GM13977 (cell line): ENCODE results near the gene METAP2.

Experiments
- DNase-seq: peaks from one replicate; pipeline ENCODE4 v3.0.0; 2012; ENCODE audit warnings: low spot score
- CTCF ChIP-seq: IDR thresholded peaks from 2 replicates; pipeline ENCODE4 v1.5.1; 2012; ENCODE audit warnings: mild to moderate bottlenecking, control low read depth; ENCODE audit not compliant: insufficient read depth; ENCODE audit errors: extremely low read depth, missing control alignments
- in situ Hi-C: fragments of 300-500 bp; cut with MboI; formaldehyde crosslinking; loops from one replicate; pipeline ENCODE4 v1.12.0; 2022; ENCODE audit warnings: low sequenced_read_pairs, low pct_unique_long_range_greater_than_20kb, mixed read lengths, inconsistent platforms; ENCODE audit not compliant: unreplicated experiment

The METAP2 gene

DNA sequence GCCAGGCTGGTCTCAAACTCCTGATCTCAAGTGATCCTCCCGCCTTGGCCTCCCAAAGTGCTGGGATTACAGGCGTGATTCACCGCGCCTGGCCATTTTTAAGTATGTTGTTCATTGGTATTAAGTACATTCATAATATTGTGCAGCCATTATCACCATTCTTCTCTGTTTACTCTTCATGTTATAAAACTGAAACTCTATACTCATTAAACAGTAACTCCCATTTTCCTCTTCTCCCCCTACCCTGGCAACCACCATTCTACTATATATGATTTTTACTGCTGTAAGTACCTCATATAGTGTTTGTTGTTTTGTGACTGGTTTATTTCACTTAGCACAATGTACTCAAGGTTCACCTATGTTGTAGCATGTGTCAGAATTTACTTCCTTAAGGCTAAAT, 23.1 kb downstream of the METAP2 start:
- no peak for TF ChIP-seq CTCF
- no peak for DNase-seq
- in situ Hi-C loops, result no loop called here

DNA sequence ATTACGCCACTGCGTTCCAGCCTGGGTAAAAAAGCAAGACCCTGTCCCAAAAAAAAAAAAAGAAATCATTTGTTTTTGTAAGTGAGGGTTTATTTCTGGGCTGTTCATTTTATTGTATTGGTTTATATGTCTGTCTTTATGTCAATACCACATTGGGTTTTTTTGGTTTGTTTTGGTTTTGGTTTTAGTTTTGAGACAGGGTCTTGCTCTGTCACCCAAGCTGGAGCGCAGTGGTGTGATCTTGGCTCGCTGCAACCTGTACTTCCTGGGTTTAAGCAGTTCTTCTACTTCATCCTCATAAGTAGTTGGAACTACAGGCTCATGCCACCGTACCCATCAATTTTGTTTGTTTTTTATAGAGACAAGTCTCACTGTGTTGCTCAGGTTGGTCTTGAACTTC, 25.0 kb downstream of the METAP2 start:
- no peak for TF ChIP-seq CTCF
- in situ Hi-C loops, result no loop called here
- DNase-seq, result no peak

DNA sequence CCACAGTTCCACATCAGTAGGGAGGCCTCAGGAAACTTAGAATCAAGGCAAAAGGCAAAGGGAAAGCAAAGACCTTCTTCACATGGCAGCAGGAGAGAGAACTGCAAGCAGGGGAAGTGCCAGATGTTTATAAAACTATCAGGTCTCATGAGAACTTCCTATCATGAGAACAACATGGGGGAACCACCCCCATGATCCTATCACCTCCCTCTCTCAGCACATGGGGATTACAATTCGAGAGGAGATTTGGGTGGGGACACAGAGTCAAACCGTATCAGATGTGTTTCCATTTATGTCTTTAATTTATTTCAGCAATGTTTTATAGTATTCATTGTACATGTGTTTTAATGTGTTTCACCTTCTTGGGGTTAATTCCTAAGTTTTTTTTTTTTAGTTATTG, 25.8 kb downstream of the METAP2 start:
- in situ Hi-C loops, result loop anchor here (25.0 kb wide), 1 partner anchor 387 kb away; no protein-coding TSS in a partner anchor
- DNase-seq, result no peak
- no peak for TF ChIP-seq CTCF

GRCh38 chr12:95504140-95504539, 30.2 kb downstream of the METAP2 start:
- TF ChIP-seq CTCF, result no peak
- DNase-seq, result no peak
- in situ Hi-C loops, result loop anchor here (25.0 kb wide), 1 partner anchor 392 kb away; no protein-coding TSS in a partner anchor

DNA sequence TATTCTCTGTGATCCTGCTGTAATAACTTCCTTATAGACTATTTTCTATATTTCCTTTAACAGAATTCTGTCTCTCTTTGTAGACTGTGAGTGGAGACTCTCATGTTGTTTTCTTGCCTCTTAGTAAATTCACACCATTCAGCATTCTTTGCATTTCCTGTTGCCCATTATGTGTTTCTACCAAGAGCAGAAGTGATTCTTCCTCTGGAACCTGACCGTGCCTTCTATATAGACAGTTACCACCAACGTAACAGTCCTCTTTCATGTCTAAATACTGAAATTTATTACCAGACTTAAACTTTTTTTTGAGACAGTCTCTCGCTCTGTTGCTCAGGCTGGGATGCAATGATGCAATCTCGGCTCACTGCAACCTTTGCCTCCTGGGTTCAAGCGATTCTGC, 31.1 kb downstream of the METAP2 start:
- DNase-seq, result no peak
- no peak for TF ChIP-seq CTCF
- in situ Hi-C loops, result loop anchor here (25.0 kb wide), 1 partner anchor 393 kb away; no protein-coding TSS in a partner anchor

GRCh38 chr12:95506707-95507523, 33.0 kb downstream of the METAP2 start:
- in situ Hi-C loops, result loop anchor here (25.0 kb wide), 1 partner anchor 395 kb away; no protein-coding TSS in a partner anchor
- TF ChIP-seq CTCF, result no peak
- no peak for DNase-seq
